Parathyroid adenoma (tissue), 2 donors: Measurements from ENCODE around the gene ZNF609.
A peak's percentile ranks its signal among the peaks of the same experiment; 100 is the strongest.

ENCODE experiments used
- H2AFZ ChIP-seq: fragments of 300-600 bp; sonication (generic); one replicate; pipeline ENCODE4 v1.7.0; 2017; ENCODE audit warnings: antibody characterized with exemption, mild to moderate bottlenecking
- H3K27ac ChIP-seq: fragments of 300-600 bp; sonication (generic); one replicate; pipeline ENCODE4 v1.7.0; 2017
- H3K27me3 ChIP-seq: fragments of 300-600 bp; sonication (generic); one replicate; pipeline ENCODE4 v1.7.0; 2017; ENCODE audit warnings: low read length; ENCODE audit not compliant: control insufficient read depth, insufficient read depth
- H3K36me3 ChIP-seq: fragments of 300-600 bp; sonication (generic); one replicate; pipeline ENCODE4 v1.7.0; 2017; ENCODE audit warnings: low read length; ENCODE audit not compliant: control insufficient read depth, insufficient read depth
- H3K4me1 ChIP-seq: fragments of 300-600 bp; sonication (generic); one replicate; pipeline ENCODE4 v1.7.0; 2017; ENCODE audit warnings: control low read depth
- H3K4me2 ChIP-seq: fragments of 300-600 bp; sonication (generic); one replicate; pipeline ENCODE4 v1.7.0; 2017; ENCODE audit warnings: low read length
- H3K4me3 ChIP-seq: fragments of 300-600 bp; sonication (generic); one replicate; pipeline ENCODE4 v1.7.0; 2017; ENCODE audit warnings: low read depth, low read length
- H3K79me2 ChIP-seq: fragments of 300-600 bp; sonication (generic); one replicate; pipeline ENCODE4 v1.7.0; 2017; ENCODE audit warnings: control low read depth
- H3K9ac ChIP-seq: fragments of 300-600 bp; sonication (generic); one replicate; pipeline ENCODE4 v1.7.0; 2017; ENCODE audit warnings: mild to moderate bottlenecking
- H3K9me3 ChIP-seq: fragments of 300-600 bp; sonication (generic); one replicate; pipeline ENCODE4 v1.7.0; 2017; ENCODE audit warnings: low read length; ENCODE audit not compliant: control insufficient read depth
- CTCF ChIP-seq: fragments of 300-600 bp; sonication (generic); IDR thresholded peaks from one replicate; pipeline ENCODE4 v1.7.0; 2017; ENCODE audit warnings: antibody characterized with exemption, mild to moderate bottlenecking
- donor health status: primary hyperparathyroidism.

Gene ZNF609

DNA sequence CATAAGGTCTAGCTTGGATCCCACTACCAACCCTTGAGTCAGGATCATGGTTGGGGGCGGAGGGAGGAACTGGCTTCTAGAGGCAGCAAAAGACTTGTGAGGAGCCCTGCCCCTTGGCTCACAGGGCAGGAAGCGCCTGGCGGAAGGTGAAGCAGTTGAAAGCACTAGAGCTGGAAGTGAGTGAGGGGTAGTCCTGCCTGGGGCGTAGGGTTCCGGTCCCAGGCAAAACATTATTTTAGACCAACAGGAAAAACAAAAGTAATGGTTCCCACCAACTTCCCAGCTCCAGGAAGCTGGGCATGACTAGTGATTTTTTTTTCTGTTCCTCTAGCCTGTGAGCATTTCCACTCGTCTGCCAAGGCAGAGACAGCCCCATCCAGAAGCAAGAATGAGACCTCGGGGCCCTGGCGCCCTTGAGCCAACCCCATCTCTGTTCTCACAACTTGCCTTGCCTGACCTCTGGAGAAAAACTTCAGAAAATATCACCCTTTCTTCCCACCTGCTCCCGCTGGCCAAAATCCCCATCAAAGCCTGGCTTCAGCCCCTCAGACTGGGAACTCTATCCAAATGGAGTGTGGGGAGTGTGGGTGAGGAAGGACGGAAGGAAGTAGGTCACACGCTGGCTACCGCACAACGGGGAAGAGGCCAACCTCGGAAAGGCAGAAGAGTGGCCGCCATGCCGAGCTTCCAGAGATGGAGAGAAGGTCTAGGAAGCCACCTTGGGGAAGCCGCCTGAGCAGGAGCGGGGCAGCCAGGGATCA, 257.5 kb downstream of the ZNF609 start:
- Histone ChIP-seq H3K4me3 (no peak overlapping the region), H3K36me3 (no peaks in the 10 kb centered on the region), H3K27ac (peak overlapping the region; percentile 71)

GRCh38 chr15:64720188-64720587, 259.8 kb downstream of the ZNF609 start:
- Histone ChIP-seq H3K27ac (no peak overlapping the region), H3K36me3 (no peaks in the 10 kb centered on the region), H2AFZ (peak overlapping the region; percentile 54), H3K4me1 (peaks cover 6% of the 10 kb centered on the region), H3K4me2 (peak overlapping the region; percentile 35), H3K27me3 (no peaks in the 10 kb centered on the region), H3K79me2 (no peaks in the 10 kb centered on the region), H3K9ac (no peak overlapping the region), H3K4me3 (no peak overlapping the region), H3K9me3 (no peaks in the 10 kb centered on the region)
- no peak for TF ChIP-seq CTCF

More for the DNA sequence above, 257.5 kb downstream of the ZNF609 start:
- no peaks in the 10 kb centered on the region for H3K27me3 ChIP-seq
- no peak for TF ChIP-seq CTCF
- H3K4me1 ChIP-seq, result peaks cover 2% of the 10 kb centered on the region
- H3K79me2 ChIP-seq, result no peaks in the 10 kb centered on the region
- H3K4me2 ChIP-seq, result no peak overlapping the region
- H3K9ac ChIP-seq, result no peak overlapping the region
- no peak overlapping the region for H2AFZ ChIP-seq
- H3K9me3 ChIP-seq, result no peaks in the 10 kb centered on the region

DNA sequence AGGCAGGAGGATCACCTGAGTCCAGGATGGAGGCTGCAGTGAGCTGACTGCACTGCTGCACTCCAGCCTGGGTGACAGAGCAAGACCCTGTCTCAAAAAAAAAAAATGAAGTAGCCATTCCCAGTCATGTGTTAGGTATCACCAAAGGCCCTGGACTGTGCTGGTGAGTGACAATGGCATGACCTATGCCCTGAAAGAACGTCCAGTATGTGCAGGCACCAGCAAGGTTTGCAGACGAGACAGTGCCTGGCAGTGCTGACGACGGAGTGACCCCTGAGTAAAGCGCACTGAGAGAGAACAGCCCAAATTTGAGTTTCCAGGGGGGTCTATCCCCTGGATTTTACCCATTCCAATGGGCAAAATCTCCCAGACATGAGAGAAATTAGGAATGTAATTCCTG, 269.8 kb downstream of the ZNF609 start:
- Histone ChIP-seq H2AFZ (no peak overlapping the region), H3K79me2 (no peaks in the 10 kb centered on the region), H3K9me3 (no peaks in the 10 kb centered on the region), H3K27me3 (no peaks in the 10 kb centered on the region), H3K4me2 (no peak overlapping the region), H3K9ac (no peak overlapping the region), H3K36me3 (no peaks in the 10 kb centered on the region), H3K27ac (no peak overlapping the region), H3K4me1 (no peaks in the 10 kb centered on the region), H3K4me3 (no peak overlapping the region)
- no peak for TF ChIP-seq CTCF

DNA sequence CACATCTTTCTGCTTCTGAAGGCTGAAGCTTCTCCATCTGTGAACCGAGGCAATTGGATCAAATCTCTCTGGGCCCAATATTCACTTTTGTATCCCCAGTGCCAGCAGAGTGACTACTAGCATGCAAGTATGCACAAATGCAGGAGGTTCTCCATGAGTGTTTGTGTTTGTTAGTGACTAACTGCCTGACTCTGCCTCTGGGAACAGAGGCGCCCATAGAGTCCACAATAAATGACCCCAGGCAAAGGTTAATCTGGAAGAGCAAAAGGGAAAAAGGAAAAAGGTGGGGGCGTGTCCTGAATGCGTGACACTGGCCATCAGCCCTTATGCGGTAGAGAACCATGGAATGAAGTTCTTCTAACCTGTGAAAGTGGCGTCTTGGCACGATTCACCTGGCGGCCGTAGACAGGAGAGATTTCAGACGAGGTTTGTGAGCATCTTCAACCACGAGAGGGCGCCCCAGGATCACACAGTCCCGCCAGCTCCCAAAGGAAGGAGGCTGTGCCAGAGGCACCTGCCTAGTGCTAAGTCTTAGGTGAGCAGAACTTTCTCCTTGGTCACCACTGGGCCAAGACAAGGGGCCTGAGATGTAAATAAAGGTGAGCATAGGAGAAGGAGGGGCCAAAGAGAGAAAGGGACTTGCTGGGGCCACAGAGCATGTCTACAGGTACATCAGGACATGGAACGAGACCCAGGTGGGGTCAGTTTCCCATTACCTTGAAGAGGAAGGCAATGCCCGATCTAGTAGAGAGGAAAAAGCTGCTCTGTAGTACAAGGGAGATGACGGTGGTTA, 270.8 kb downstream of the ZNF609 start:
- H3K4me1 ChIP-seq, result no peaks in the 10 kb centered on the region
- no peak overlapping the region for H2AFZ ChIP-seq
- peak; percentile 80 for TF ChIP-seq CTCF
- no peaks in the 10 kb centered on the region for H3K36me3 ChIP-seq
- H3K9ac ChIP-seq, result no peak overlapping the region
- no peaks in the 10 kb centered on the region for H3K9me3 ChIP-seq
- no peaks in the 10 kb centered on the region for H3K79me2 ChIP-seq
- H3K27ac ChIP-seq, result no peak overlapping the region
- H3K4me3 ChIP-seq, result no peak overlapping the region
- no peak overlapping the region for H3K4me2 ChIP-seq
- H3K27me3 ChIP-seq, result no peaks in the 10 kb centered on the region
